GM18498 (cell line): Measurements from ENCODE around the gene MTIF2.
"Not testable (repeated sequence)": the region's sequence is repeated elsewhere in the genome, so short reads cannot be mapped to it uniquely, and the experiment has no call there.

Experiments
- ATAC-seq: cut with Tn5 transposase; IDR thresholded peaks from one replicate; pipeline ENCODE4 v1.9.1; 2021; ENCODE audit warnings: mild to moderate bottlenecking, moderate library complexity; ENCODE audit not compliant: unreplicated experiment

MTIF2 gene, protein sequence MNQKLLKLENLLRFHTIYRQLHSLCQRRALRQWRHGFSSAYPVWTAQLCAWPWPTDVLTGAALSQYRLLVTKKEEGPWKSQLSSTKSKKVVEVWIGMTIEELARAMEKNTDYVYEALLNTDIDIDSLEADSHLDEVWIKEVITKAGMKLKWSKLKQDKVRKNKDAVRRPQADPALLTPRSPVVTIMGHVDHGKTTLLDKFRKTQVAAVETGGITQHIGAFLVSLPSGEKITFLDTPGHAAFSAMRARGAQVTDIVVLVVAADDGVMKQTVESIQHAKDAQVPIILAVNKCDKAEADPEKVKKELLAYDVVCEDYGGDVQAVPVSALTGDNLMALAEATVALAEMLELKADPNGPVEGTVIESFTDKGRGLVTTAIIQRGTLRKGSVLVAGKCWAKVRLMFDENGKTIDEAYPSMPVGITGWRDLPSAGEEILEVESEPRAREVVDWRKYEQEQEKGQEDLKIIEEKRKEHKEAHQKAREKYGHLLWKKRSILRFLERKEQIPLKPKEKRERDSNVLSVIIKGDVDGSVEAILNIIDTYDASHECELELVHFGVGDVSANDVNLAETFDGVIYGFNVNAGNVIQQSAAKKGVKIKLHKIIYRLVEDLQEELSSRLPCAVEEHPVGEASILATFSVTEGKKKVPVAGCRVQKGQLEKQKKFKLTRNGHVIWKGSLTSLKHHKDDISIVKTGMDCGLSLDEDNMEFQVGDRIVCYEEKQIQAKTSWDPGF

DNA sequence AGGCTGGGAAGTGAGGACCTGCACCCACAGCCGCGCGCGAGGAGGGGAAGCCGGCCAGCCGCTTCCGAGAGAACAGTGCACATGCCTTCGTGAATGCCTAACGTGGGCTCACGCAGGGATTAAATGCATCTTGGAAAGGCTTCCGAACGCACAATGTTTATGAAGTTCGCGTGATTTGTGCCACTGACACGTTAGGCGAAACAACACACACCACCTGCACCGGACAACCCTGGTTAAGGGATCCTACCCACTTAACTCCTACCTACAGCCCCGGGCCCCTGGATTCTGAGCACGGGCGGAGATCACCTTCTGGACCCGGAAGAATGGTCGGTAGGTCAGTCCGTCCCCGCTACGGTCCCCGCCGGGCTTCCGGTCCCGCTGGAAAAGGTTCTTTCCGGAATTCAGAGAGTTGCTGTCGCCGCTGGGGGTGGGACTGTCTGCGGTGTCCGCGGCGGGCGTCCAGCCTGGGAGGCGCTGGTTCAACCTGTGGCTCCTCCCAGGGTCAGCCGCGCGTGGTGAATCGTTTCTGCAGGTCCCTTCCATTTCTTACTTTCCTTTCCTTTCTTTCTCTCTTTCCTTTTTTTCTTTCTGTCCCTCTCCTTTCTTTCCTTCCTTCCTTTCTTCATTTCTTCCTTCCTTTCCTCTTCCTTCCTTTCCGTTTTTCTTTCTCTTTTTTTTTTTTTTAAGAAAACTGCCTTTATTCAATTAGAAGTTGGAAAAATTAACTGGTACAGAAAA lies at the start of gene MTIF2:
MTIF2 (minus strand) TSS at position 325 of the 738 bp plus-strand sequence. CDS start 5,373 bp downstream, outside the sequence.
- peak; percentile 98 for ATAC-seq

- ATAC-seq: no peak
Measured at GRCh38 chr2:55314985-55315384, 46.0 kb upstream of the MTIF2 start.

GRCh38 chr2:55311444-55311870 lies 42.4 kb upstream of the MTIF2 start:
- ATAC-seq: peak; percentile 93

- ATAC-seq: no peak
Measured at GRCh38 chr2:55309446-55309845, 40.4 kb upstream of the MTIF2 start.

GRCh38 chr2:55302241-55302640 lies 33.2 kb upstream of the MTIF2 start:
- peak; percentile 81 for ATAC-seq

GRCh38 chr2:55301277-55301676 lies 32.2 kb upstream of the MTIF2 start:
- no peak for ATAC-seq

GRCh38 chr2:55296393-55296792 lies 27.4 kb upstream of the MTIF2 start:
- ATAC-seq: peak; percentile 57

GRCh38 chr2:55283083-55283482 lies 14.1 kb upstream of the MTIF2 start:
- no peak for ATAC-seq

DNA sequence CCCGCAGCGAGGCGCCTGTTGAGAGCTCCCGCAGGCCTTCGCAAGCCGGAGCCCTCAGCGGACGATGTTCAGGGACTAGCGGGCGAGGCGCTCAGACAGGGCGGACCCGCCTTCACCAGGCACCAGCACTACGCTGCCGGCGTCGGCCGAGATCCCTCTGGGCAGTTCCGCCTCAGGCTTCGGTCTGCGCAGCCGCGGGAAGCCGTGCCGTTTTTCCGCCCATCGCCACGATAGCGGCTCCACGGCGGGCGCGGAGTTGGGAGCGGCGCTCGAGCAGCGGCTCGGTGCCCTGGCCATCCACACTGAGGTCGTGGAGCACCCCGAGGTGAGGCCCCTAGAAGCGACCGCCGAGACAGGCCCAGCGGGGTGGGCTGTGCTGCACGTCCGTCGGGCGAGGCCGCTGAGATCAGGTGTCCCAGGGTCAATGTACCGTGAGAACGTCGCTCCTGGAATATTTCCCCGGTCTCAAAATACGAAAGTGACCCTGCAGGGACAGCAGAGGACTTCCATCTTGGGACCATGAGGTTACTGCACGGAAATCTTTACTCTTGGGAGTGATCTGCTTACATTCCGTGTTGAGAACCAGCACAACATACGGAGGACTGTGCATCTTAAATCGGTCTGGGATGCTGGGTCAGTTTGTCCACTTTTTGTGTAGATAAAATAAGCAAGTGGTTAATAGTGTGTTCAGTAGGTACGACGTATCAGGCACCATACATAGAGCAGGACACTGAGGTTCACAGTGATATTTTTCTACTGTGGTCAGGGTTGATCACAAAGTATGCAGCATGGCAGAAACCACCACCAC lies 13.3 kb upstream of the MTIF2 start:
- peak; percentile 98 for ATAC-seq

- ATAC-seq: not testable (repeated sequence)
Measured at GRCh38 chr2:55280851-55281546, 12.0 kb upstream of the MTIF2 start.

DNA sequence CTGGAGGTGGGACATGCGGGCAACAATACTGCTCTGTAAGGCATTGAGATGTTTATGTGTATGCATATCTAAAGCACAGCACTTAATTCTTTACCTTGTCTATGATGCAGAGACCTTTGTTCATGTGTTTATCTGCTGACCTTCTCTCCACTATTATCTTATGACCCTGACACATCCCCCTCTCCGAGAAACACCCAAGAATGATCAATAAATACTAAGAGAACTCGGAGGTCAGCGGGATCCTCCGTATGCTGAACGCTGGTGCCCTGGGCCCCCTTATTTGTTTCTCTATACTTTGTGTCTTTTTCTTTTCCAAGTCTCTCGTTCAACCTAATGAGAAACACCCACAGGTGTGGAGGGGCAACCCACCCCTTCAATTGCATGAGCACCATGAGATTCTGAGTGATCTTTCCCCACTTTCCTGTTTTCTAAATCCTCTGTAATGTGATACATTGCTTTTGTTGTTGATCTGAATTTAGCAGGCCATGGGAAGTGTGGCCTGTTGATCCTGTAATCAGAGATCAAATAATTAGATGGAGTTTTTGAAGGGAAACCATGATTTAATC lies 10.9 kb upstream of the MTIF2 start:
- ATAC-seq: not testable (repeated sequence)

GRCh38 chr2:55279214-55279835 lies 10.3 kb upstream of the MTIF2 start:
- ATAC-seq: not testable (repeated sequence)

GRCh38 chr2:55277310-55277709 lies 8.3 kb upstream of the MTIF2 start:
- ATAC-seq: no peak

- not testable (repeated sequence) for ATAC-seq
Measured at GRCh38 chr2:55274346-55274745, 5.3 kb upstream of the MTIF2 start.

DNA sequence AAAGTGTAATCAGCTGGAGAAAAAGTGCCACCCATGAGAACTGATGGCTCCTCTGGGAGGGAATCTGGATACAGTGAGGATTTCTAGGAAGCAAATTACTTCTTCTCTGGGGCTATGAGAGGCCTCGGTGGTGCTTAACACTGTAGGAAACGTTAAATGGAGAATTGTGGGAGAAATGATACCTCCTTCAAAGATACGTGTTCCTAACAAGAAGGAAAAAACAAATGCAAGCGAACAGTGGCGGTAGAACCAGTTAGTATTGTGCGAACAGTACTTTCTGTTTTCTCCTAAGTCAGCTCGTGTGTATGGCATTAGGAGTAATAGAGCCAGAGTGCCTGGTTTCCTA lies 587 bp upstream of the MTIF2 start:
- no peak for ATAC-seq

DNA sequence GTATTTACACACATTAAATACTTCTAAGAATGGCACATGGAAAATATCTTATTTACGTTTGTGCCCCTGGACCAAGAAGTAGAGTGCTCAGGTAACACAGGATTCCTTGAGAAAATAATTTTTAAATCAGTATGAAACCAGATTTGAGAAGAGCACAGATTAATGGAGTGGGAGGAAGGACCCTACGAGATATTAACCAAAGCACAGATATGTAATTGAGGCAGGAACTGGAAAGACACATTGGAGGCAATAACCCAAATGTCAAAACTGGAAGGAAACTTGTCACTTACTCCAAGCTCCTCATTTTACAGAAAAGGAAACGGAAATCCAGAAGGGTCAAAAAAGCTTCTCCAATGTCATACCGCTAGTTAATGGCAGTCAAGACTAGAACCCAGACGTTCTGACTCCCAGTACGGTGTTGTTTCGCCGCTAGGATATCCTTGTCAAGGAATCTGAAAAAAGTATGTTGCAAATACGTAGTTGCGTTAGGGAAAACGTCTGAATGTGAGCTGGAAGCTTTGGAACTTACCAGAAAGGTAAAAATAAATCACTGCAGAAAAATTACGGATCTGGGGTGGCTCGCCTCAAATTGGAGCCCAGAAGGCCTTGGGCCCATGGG lies 634 bp downstream of the MTIF2 start:
- no peak for ATAC-seq

DNA sequence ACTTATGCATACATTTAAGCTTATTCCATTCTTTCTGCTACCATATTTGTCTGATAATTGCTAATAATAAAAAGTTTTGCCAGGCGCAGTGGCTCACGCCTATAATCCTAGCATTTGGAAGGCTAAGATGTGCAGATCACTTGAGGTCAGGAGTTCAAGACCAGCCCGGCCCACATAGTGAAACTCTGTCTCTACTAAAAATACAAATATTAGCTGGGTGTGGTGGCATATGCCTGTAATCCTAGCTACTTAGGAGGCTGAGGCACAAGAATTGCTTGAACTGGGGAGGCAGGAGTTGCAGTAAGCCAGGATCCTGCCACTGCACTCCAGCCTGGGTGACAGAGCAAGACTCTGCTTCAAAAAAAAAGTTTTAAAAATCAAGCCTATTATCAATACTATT lies 9.4 kb downstream of the MTIF2 start:
- ATAC-seq: not testable (repeated sequence)

DNA sequence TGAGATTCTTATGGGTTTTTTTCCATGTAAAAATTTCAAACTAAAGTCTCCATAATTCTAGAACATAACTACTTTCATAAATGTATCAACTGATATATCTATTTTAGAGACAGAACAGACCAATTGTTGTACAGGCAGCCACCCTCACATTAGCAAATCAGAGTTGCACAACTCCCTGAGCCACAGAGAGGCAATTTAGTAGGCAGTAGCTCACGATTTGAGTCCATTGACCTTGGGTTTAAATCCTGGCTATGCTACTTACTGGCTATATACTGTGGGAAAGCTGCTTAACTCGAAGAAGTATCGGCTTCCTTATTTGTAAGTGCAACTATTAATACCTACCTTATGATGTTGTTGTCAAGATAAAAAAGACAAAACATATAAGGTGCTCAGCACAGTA lies 16.2 kb downstream of the MTIF2 start:
- ATAC-seq: no peak

DNA sequence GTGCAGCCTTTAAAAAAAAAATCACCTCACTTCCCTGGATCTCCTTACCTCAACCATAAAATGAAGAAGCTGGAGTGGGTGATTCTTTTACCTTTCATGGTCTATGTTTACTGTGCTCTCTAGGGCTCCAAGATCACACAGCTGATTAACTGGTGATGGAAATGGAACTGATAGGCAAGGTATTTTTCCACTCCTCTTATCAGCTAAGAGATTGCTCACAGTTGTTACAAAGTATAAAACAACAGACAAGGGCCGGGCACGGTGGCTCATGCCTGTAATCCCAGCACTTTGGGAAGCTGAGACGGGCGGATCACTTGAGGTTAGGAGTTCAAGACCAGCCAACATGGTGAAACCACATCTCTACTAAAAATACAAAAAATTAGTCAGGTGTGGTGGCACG lies 22.0 kb downstream of the MTIF2 start:
- ATAC-seq: no peak
